IPS DF 4.7 (cell line): ENCODE data around the gene PMP22.

Source experiments
- DNase-seq: peaks from one replicate; pipeline ENCODE4 v3.0.0-alpha.2; 2013; ENCODE audit warnings: low spot score; ENCODE audit errors: extremely low read depth

The PMP22 gene

DNA sequence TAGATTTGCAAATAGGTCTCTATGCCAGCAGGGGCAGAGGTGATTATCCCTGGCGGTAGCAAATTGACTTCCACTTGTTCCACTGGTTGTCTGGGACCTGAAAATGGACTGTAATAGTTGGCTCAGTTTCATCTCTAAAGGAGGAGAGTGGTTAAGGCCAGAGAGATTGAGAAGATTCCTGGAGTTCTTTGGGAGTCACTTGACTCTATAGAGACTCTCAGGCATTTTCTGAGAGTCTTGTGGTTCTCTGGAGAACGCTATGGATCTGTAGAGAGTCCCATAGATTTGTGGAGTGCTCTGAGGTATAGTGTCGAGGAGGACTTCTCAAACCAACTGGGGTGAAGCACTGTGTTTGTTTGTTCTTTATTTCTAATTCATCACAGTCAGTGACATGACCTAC lies 8.9 kb upstream of the PMP22 start:
- DNase-seq, result no peak

DNA sequence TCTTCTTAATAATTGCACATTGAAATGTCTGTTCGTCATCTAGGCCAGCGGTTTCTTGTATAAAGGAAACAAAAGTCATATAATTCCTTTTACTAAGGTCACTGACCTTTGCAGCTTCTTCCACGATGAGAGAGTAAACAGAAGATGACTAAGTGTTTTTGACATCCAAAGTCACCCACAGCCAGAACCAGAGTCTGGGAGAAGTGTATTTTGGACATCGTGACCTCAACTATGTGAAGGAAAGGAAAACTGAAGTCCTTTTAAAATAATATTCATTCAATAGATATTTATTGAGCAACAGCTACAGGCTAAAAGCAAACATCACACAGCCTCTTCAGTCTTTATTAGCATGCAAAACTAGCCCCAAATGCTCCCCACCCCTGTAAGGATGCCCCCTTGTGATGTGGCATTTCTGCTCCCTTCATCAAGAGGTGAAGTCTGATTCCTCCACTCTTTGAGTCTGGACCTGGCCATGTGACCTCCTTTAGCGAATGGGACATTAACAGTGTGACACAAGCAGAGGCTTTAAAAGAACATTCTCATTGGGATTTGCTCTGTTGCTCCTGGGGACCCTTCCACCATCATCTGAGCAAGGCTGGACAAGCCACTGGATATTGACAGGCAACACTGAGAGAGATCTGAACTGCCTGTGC lies 8.1 kb upstream of the PMP22 start:
- no peak for DNase-seq

DNA sequence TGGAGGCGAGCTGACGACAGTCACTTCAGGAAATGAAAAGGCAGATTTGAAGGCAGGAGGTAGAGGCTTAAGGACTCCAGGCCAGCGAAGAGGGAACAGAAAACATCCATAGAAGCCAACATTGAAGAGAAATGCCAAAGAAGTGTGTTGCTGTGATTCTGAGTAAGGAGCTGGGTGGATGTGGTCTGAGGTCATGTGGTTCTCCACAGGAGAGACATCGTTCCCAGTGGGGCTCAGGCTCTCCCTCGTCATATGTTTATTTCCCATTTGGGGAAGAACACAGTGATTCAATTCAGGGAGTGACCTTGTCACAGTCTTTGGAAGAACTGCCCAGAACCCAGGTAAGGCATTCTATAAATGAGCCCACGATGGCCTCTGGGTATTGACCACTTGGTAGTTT lies 6.6 kb upstream of the PMP22 start:
- no peak for DNase-seq

DNA sequence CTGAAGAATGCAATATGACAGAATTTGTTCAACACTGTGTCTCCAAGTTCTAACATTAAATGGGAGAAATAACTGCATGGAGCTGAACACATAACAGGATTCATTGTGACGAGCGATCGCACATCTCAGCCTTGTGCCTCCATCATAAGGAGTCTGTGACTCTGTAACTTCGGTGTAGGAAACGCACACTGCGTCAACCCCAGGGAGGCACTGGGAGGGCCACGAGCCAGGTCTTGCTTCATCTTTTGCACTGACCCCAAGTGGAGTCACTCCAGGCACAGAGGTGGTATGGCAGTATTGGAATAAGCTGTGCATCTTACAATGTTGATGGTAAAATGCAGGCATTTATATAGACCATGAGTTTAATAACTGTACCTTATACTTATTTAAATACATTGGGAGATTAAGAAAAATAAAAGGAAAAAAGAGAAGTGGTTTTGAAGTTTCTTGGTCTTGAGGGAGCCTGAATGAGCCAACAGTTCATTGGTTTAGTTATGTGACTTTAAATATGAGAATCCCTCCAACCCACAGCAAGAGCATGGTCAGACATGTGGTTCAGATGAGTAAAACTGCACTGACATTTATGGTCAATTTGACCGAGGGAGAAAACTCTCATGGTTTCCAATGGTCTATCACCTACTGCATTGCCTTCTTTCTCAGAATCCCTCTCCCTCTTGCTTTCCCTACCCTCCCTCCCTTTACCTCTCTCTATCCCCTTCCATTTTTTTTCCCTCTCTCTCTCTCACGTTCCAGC lies 5.7 kb upstream of the PMP22 start:
- no peak for DNase-seq

DNA sequence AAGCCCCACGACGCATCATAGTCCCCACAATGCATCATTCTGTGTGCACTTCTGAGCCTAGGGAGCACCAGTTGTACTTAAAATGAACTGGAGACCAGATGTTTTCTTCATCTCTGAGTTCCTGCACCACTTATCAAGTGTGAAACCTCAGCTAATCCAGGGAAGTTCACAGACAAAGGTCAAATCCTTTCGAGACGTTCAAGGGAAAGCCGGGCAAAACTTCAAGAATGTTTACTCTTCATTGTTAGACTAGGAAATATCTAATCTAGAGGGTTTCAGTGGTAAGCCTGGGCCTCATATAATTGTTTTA lies 4.6 kb upstream of the PMP22 start:
- DNase-seq, result no peak

DNA sequence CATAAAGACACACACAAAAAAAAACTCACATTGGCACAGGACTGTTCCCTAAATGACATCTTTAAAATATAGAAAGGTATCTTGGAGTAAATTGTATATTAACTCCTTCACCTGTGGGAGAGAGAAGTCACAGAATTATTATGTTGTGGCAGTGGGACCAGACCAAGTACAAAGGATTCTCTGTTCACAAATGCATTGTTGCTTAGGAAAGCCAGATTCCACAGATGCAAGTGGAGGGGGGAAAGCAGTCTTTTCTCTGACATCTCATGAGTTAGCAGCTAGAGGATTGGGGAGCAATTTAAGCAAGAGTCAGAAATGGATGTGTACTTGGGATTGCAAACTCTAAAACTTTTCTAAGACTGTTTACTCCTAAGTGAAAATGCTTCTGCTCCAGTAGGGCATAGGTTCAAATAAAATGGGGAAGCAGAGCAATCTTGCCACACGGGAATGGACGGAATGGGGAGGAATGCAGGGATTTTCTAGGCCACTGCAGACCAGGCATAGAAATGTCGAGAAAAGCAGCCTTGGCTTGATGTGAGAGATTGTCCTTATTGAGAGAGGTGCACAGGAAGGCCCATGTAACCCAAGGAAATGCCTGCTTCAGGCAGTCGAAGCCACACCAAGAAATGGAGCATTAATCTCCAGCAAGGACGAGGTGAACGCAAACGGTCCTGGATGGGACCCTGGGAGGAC lies 4.1 kb upstream of the PMP22 start:
- no peak for DNase-seq

DNA sequence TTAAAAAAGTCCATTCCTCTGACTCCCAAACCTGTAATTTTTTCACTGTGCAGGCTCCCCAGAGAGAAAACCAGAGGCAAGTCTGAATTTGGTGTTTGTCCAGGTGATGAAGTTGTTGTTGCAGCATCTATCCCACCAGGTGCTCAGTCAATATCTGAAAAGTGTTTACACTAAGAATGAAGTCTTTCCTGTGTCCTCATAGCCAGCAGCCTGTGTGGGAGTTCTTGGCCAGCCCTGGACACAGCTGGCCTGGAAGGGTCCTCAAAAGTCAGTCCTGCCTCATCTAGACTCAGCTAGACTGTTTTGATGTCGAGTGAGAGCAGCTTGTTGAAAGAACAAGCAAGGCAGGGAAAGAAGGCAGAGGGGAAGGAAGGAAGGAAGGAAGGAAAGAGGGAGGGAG lies 3.3 kb upstream of the PMP22 start:
- DNase-seq, result no peak

DNA sequence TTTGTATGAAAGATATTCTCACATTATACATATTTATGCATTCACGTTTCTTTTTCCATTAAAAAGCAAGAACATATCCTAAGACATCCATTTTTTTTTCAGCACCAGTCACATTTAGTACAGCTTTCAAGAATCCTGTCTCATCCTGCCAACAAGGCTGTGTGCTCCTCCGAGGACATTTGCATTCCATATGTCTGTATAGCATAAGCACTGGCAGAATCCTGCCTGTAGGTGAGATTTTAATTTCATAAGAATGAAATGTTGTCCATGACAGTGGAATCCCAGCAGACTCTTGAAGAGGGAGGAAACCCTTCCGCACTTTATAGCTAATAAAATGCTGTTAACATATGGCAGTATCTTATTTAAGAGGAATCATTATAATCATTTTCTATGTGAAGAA lies 2.9 kb upstream of the PMP22 start:
- no peak for DNase-seq

DNA sequence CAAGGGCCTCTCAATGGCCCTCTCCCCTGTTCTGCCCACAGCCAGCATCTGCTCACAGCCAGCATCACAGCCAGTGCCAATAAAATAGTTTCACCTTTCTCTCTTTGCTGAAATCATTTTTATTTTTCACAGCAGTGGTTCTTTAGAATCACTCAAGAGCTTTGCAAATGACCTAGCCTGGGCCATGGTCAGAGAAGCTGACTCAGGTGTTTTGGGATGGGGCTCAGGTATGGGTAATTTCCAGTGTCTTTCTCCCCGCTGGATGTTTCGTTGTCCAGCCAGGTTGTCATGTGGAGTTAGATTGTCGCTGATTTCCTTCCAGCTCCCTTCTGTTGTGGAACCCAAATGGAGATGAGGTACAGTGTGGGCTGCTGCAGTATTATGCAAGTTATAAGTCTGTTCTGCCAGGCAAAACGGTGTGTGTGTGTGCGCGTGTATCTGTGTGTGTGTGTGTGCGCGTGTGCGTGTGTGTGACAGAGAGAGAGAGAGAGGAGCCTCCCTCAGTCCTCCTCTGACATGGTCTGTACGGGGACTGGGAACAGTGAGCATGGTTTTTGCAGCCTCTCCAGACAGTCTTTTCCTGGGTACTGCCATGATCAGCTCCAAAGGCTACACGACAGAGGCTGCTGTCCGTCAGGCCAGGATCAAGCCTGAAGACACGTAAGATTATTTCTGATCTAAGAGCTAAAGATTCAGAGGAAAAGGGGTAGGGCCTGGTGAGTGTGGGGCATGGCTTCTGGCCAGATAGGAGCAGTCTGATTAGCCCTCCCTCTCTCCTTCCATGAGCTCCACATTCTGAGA lies 1.4 kb upstream of the PMP22 start:
- DNase-seq, result no peak

DNA sequence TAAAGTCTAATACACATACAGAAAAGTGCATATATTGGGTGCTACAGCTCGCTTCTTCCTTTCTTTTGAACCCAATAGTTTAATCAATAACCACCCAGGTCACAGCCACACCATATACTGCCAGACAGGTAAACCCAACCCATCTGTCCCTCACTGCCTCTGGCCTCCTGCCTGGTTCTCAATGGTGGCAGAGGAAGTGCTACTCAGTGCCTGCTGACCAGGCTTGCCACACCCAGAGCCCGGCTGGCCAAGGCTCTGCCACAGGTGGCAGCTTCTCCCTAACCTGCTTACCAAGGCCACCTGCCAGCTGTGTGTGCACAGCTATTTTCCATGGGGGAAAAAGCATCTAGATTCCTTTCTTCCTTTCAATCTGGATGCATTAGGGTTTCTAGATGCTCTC lies 584 bp downstream of the PMP22 start:
- DNase-seq, result no peak

DNA sequence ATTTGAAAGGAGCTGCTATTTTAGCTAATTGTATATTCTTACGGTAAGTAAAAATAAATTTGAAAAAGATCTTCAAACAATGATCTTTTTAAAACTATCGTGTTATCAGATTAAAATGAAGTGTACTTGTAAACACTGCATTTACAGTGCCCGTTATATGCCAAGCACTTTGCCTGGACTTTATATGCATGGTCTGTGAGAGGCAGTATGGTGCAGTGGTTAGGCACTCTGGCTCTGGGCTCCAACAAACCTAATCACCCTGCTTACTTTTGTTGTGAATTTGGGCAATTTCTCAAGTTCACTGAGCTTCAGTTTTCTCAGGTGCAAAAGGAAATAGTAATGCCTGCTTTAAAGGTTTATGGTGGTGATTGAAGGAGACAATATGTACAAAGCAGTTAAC lies 1.4 kb downstream of the PMP22 start:
- DNase-seq, result no peak

DNA sequence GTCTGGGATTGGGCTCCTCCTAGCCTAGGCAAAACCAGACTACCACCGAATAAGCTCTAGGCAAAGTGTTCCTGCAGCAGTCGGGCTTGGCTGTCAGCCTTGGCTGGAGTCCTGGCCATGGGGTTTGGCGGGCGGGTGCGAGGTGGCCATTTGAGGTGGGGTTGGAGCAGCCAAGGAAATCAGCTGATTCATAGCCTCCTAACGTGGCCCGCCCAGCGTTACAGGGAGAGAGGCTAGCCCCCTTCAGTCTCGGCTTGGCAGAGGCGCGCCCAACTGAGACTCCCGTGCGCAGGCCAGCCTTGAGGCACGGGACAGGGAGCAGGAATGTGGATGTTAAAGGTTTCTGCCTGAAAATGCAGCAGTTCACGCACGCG lies 1.9 kb downstream of the PMP22 start:
- DNase-seq, result no peak

DNA sequence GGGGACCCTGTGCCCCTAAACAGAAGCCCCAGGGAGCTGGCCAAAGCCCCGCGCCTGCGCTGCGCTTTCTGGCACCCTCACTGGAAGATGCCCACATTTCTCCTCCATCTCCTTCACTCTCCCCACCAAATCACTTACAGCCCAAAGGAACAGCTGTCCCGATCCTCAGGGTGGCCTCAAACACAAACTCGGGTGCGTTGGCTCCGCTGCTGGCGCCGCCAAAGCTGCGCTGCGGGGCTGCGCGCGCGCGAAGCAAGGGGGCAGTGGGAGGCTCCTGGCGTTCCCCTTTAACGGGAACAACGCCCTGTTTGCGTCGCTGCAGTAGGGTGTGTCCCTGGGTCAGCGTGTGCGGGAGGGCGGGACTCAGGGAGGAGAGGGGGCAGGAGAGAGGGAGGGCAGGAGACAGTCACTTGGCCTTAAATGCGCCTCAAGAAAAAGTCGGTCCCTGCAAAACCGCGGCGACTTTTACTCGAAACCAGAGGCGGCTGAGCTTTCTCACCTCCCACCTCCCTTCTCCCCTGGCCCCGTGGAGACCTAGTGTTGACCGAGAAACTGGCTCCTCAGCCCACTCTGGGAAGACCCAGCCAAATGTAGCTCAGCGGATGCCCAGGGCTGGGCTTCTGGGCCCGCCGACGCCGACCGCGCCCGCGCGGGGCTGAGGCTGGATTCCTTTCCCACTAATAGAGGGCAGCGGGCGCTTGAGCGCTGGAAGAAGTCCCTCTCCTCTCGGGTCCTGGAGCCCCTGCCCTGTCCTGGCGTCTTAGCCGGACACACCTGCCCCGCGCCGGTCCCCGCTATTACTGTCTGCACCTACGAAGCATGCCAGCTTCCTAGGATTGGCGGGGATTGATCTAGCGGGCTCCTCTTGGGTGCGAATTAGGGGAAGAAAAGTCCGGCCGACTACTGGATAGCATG lies 2.6 kb downstream of the PMP22 start:
- no peak for DNase-seq

DNA sequence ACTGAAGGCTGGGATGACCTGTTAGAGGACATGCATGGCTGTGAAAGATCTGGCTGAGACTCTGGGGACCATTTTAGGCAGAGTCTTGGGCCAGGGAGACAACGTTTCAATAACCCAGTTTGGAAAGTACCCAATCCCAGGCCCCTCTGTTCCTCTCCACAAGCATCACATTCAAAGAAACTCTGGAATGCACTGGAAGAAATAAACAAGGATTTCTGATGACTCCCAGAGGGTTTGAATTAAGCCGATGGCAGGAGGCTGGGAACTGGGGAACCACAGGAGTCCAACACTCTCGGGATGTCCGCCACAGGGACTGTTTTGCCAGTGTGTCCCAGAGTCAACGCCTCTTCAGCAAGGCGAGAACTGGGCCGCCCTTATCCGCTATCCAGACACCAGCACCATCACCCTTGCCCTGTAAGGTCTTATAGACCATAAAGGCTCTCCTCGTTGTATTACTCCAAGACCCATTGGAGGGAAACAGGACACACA lies 3.3 kb downstream of the PMP22 start:
- no peak for DNase-seq

DNA sequence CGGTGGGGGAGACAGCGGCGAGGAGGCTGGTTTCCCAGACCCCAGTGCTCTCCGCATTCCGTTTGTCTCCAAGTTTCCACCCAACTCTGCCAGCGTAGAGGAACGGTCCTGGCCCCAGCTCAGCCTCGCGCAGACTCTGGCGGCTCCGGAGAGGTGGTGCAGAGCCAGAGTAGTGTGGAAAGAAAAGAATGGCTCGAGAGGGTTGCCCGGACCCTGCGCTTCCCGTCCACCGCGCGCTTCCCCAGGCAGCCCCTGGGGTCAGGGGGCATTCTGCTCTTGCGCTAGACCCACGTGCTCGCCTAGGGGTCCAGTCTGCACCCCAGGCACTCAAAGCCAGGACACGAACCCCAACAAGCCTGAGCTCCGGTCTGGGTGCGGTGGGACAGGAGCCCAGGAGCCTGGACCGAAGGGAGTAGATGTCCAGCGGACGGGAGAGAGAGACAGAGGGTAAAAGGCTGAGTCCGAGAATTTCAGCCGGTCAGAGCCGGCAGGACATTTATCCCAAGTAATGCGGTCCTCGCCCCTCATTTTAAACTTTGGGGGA lies 3.8 kb downstream of the PMP22 start:
- DNase-seq, result no peak

DNA sequence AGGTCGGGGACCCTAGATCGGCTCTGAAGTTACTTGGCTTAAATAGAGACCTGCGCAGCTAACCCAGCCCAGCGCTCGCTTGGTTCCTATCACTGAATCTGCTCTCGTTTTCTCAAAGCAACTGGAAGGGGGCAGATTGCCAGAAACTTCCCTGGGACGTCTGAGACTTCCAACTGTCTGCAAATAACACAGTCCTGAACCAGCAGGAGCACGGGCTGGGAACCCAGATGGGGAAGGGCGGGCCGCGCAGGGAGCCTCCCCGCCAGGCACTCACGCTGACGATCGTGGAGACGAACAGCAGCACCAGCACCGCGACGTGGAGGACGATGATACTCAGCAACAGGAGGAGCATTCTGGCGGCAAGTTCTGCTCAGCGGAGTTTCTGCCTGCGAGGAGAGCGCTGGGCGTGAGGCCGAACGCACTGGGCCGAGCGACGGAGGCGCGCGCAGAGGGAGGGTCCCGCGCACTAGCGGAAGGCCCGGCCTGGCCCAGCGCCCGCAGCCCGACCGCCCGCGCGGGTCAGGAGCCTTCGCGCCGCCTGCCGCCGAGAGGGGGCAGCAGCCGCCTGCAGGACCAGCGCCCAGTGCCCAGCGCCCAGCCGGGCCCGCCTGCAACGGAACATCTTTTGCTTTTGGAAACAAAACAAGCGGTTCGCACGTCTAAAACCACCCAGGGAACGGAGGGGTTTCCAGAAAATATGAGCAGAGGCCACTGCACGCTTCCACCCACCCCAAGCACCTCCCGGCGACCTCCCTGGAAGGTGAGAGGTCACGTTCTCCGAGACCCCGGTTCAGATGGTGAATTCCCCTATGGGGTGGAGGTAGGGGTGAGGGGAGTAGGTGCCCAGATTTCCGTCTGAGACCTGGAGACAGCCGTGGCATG lies 4.5 kb downstream of the PMP22 start:
- DNase-seq, result no peak

DNA sequence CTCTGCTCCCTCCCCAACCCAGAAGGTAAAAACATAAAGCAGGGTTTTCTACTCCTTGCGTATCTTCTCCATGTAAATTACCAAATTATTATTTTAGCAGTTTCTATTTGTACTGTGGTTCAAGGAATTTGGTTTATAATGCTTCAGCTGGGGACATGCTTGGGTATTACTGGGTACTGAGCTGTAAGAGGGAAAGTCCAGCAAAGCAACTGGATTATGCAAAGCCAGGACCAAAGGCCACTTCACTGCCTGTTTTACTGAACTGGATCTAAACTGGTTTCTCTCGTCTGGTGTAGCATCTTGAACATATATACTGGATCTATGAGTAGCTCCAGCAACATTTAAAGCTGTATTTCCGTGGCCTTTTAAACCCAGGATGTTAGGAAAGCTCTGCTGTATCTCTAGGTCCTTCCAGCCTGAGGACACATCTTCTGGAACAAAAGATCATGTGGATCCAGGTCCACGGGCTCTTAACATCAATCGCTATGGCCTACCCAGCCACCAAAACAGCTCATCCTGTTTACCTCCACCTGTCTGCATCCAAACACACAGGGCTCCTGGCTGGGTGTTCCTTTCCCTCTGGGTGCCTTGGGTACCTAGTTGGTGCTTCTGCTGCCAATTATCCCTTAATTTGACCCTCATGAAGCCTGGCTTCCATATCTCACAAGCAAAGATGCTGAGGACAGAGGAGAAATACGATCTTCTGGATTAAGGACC lies 7.2 kb downstream of the PMP22 start:
- DNase-seq, result no peak

DNA sequence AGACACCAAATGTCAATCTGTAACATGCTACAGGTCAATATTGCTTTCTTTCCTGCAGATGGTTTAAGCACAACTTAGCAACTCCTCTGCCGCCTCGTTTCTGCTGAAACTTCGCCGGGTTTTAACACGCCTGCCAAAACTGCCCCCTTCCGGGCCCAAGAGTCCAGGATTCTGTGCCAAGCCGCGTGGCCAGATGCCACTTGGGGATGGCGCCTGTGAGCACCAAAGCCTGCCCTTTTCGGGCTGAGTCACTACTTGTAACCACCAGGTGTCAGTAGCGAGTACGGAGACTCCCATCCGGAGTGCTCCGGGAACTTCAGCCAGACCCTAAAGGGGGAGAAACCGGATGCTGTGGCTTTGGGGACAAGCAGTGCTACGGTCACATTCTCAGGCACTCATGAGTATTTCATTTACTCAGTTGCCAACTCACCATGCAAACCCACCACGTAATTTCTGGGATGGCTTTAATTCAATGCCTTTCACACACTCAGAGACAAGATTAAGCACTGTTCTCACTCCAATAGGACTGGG lies 7.8 kb downstream of the PMP22 start:
- no peak for DNase-seq

DNA sequence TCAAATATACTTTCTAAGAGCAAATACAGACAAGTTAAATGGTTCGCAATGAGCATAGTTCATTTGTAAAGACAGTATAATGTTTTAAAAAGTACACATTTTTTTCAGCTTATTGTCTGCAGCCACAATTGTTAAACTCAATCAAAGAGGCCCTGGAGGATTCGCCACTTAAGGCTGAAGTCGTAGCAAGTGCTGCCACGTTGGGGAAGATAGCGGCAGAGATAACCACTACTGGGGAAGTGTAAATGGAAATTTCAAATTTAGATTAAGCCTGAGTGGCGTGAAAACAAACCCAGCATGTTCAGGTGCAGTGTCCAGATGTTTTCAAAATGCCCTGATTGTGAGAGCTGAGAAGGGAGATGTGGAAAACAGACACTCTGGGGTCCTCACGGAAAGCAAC lies 8.4 kb downstream of the PMP22 start:
- DNase-seq, result no peak
